ENCODE measurements around the gene MYO3B.

DNA sequence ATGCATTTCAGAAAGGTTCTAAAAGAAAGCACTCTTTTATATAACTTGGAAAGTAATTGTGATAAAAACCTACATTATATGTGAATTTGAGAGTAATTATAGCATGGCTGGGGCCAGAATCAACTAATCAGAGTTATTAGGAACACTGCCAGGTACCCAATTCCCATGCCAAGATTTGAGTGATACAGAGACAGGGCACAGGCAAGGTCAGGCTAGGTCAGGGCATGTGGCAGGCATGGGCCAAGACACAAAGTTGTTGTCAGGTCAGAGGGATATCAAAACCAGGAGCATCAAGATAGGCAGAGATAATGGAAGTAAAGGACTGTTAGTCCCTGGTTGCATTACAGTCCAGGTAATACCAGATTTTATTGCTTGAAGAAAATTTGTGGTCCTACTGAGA is 87.4 kb downstream of the MYO3B start:
- TF ChIP-seq, protein P1, sequence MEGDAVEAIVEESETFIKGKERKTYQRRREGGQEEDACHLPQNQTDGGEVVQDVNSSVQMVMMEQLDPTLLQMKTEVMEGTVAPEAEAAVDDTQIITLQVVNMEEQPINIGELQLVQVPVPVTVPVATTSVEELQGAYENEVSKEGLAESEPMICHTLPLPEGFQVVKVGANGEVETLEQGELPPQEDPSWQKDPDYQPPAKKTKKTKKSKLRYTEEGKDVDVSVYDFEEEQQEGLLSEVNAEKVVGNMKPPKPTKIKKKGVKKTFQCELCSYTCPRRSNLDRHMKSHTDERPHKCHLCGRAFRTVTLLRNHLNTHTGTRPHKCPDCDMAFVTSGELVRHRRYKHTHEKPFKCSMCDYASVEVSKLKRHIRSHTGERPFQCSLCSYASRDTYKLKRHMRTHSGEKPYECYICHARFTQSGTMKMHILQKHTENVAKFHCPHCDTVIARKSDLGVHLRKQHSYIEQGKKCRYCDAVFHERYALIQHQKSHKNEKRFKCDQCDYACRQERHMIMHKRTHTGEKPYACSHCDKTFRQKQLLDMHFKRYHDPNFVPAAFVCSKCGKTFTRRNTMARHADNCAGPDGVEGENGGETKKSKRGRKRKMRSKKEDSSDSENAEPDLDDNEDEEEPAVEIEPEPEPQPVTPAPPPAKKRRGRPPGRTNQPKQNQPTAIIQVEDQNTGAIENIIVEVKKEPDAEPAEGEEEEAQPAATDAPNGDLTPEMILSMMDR (IDR thresholded peaks at IDR 0.05), result no peak
- TF ChIP-seq EP300 (IDR thresholded peaks at IDR 0.05) (no peak), POLR2A (IDR thresholded peaks at IDR 0.05) (no peak), POLR2AphosphoS5 (IDR thresholded peaks at IDR 0.05) (no peak)

Data from sigmoid colon (tissue), 4 donors.